MG63 (cell line): ENCODE data around the gene PRDX3. TPM values are rescaled to one million over a fixed set of nuclear protein-coding genes. Genes with fewer than 3 reads are reported as not detected.

Experiments used
- DNase-seq: peaks from one replicate; pipeline ENCODE4 v3.0.0-alpha.2; 2020
- H3K27me3 ChIP-seq: fragments of 250-450 bp; sonication (Bioruptor Pico); 2 replicates; pipeline ENCODE4 v1.5.1; 2020; ENCODE audit warnings: mild to moderate bottlenecking, moderate library complexity
- H3K36me3 ChIP-seq: fragments of 250-450 bp; sonication (Bioruptor Pico); 2 replicates; pipeline ENCODE4 v1.5.1; 2020; ENCODE audit warnings: mild to moderate bottlenecking, moderate library complexity
- H3K4me3 ChIP-seq: fragments of 250-450 bp; sonication (Bioruptor Pico); 2 replicates; pipeline ENCODE4 v1.5.1; 2020; ENCODE audit warnings: mild to moderate bottlenecking, moderate library complexity
- H3K9me3 ChIP-seq: fragments of 250-450 bp; sonication (Bioruptor Pico); 2 replicates; pipeline ENCODE4 v1.5.1; 2020; ENCODE audit warnings: mild to moderate bottlenecking, moderate library complexity
- total RNA-seq: library from RNA; depleted of rRNA; stranded (reverse); fragments of >200 nt; shearing (Covaris generic); gene quantifications from 2 replicates; pipeline ENCODE4 v1.2.3, GENCODE V29; 2014; ENCODE audit warnings: low replicate concordance; rRNA removed

The PRDX3 gene
- total RNA-seq, 1 experiment from 2014 or later = 203 TPM

DNA sequence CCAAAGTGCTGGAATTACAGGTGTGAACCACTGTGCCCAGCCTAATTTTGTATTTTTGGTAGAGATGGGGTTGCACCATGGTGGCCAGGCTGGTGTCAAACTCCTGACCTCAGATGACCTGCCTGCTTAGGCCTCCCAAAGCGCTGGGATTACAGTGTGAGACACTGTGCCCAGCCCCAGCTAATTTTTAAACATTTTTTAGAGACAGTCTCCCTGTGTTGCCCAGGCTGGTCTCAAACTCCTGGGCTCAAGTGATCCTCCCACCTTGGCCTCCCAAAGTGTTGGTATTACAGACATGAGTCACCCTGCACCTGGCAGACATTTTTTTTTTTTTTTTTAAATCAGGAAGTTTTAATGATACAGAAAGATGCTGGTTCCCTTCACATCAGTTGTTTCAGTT, 59.2 kb downstream of the PRDX3 start:
- Histone ChIP-seq H3K9me3 (no peaks in the 10 kb centered on the region), H3K27me3 (no peaks in the 10 kb centered on the region), H3K4me3 (no peak overlapping the region), H3K36me3 (peaks cover 30% of the 10 kb centered on the region)
- no peak for DNase-seq

DNA sequence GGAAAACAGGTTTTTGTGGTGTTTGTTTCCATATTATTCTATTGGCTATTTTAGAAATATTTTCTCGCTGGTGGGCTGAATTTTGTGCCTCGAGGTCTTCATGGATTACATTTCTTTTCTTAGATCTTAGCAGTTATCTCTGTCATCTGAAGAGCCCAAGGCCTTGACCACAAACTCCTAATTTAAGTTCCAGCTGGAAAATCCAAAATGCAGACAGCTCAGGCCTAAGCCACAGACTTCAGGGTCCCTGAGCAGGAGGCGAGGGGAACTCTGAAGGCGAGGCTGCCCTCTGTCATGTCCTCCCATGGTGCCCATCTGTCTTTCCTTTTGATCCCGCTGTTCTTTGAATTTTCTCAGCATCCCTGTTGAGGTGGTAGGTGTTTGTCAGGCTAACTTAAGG, 60.4 kb downstream of the PRDX3 start:
- Histone ChIP-seq H3K27me3 (no peaks in the 10 kb centered on the region), H3K36me3 (peaks cover 39% of the 10 kb centered on the region), H3K9me3 (no peaks in the 10 kb centered on the region), H3K4me3 (no peak overlapping the region)
- DNase-seq = no peak

Other genes with a start within 250 kb of the PRDX3 start
- gene NANOS1, start 149.1 kb downstream of the PRDX3 start, total RNA-seq = 10.2 and 11.3 TPM in 2 replicates
- gene EIF3A, start 98.0 kb downstream of the PRDX3 start, total RNA-seq = 31.1 and 54.9 TPM in 2 replicates
- 24.4 and 34.0 TPM in 2 replicates for gene DENND10, start 74.7 kb downstream of the PRDX3 start, total RNA-seq
- gene SFXN4, start 13.1 kb downstream of the PRDX3 start, total RNA-seq = 24.4 and 28.6 TPM in 2 replicates
- gene GRK5, start 28.8 kb upstream of the PRDX3 start, total RNA-seq = 18.3 and 22.8 TPM in 2 replicates